Measurements from ENCODE around the gene HSD17B4. TPM values are rescaled to one million over a fixed set of nuclear protein-coding genes. Genes with fewer than 3 reads are reported as not detected.
"Not testable (repeated sequence)": the region's sequence is repeated elsewhere in the genome, so short reads cannot be mapped to it uniquely, and the experiment has no call there.

The HSD17B4 gene
- total RNA-seq, 4 donors from 2014 or later, result 71.6 to 90.6 (median 86.2) TPM

- Histone ChIP-seq H3K4me3 (no peak overlapping the region), H3K27me3 (no peaks in the 10 kb centered on the region), H3K36me3 (peaks cover 17 to 77% (median 50%) of the 10 kb centered on the region in 4 donors), H3K9me3 (no peaks in the 10 kb centered on the region), H3K4me1 (no peaks in the 10 kb centered on the region), H3K27ac (replicated peaks in 1 of 4) (no peak overlapping the region)
- WGBS, result 87% methylated on average over 1 of the region's 1 CpG
- intact Hi-C loops (cut with DNase I), result no loop called here
- TF ChIP-seq CTCF (IDR thresholded peaks at IDR 0.05), result no peak
- no peak for TF ChIP-seq POLR2A (IDR thresholded peaks at IDR 0.05; ENCODE audit: low read depth)
- TF ChIP-seq POLR2AphosphoS5 (IDR thresholded peaks at IDR 0.05), result no peak
- no peak for TF ChIP-seq EP300 (IDR thresholded peaks at IDR 0.05)
- no peak for DNase-seq (ENCODE audit: extremely low spot score)
Measured at GRCh38 chr5:119512277-119512676, 60.0 kb downstream of the HSD17B4 start.

GRCh38 chr5:119515192-119515591 is 62.9 kb downstream of the HSD17B4 start:
- Histone ChIP-seq H3K27ac (replicated peaks in 1 of 4) (no peak overlapping the region), H3K36me3 (peaks cover 17 to 86% (median 57%) of the 10 kb centered on the region in 4 donors), H3K9me3 (no peaks in the 10 kb centered on the region), H3K27me3 (no peaks in the 10 kb centered on the region), H3K4me3 (no peak overlapping the region), H3K4me1 (no peaks in the 10 kb centered on the region)
- TF ChIP-seq EP300 (IDR thresholded peaks at IDR 0.05) (no peak), POLR2AphosphoS5 (IDR thresholded peaks at IDR 0.05) (no peak), CTCF (IDR thresholded peaks at IDR 0.05) (no peak), POLR2A (IDR thresholded peaks at IDR 0.05; ENCODE audit: low read depth) (no peak)
- 92% methylated on average over 2 of the region's 2 CpGs for WGBS
- DNase-seq (ENCODE audit: extremely low spot score), result no peak
- intact Hi-C loops (cut with DNase I), result no loop called here

- H3K4me3 ChIP-seq; H3K27me3 ChIP-seq; H3K9me3 ChIP-seq; H3K4me1 ChIP-seq; intact Hi-C loops (cut with DNase I); DNase-seq (ENCODE audit: extremely low spot score); H3K27ac ChIP-seq (replicated peaks in 1 of 4): not testable (repeated sequence)
- WGBS, result 95% methylated on average over 13 of the region's 30 CpGs
- peaks cover 8 to 66% (median 46%) of the 10 kb centered on the region in 4 donors for H3K36me3 ChIP-seq
Measured at GRCh38 chr5:119517115-119517514, 64.8 kb downstream of the HSD17B4 start.

GRCh38 chr5:119521232-119521631 is 68.9 kb downstream of the HSD17B4 start:
- Histone ChIP-seq H3K4me3 (no peak overlapping the region), H3K27me3 (no peaks in the 10 kb centered on the region), H3K4me1 (peaks cover 0 to 4% (median 0%) of the 10 kb centered on the region in 4 donors), H3K27ac (replicated peaks in 1 of 4) (no peak overlapping the region), H3K36me3 (peaks cover 0 to 52% (median 32%) of the 10 kb centered on the region in 4 donors), H3K9me3 (no peaks in the 10 kb centered on the region)
- no peak for DNase-seq (ENCODE audit: extremely low spot score)
- intact Hi-C loops (cut with DNase I), result no loop called here
- TF ChIP-seq EP300 (IDR thresholded peaks at IDR 0.05), result no peak
- TF ChIP-seq POLR2AphosphoS5 (IDR thresholded peaks at IDR 0.05), result no peak
- TF ChIP-seq CTCF (IDR thresholded peaks at IDR 0.05), result no peak
- TF ChIP-seq POLR2A (IDR thresholded peaks at IDR 0.05; ENCODE audit: low read depth), result no peak
- 88% methylated on average over 1 of the region's 1 CpG for WGBS

- intact Hi-C loops (cut with DNase I), result no loop called here
- TF ChIP-seq CTCF (IDR thresholded peaks at IDR 0.05), result no peak
- TF ChIP-seq POLR2A (IDR thresholded peaks at IDR 0.05; ENCODE audit: low read depth), result no peak
- TF ChIP-seq EP300 (IDR thresholded peaks at IDR 0.05), result no peak
- no peak for TF ChIP-seq POLR2AphosphoS5 (IDR thresholded peaks at IDR 0.05)
- no peaks in the 10 kb centered on the region for H3K9me3 ChIP-seq
- 85% methylated on average over 1 of the region's 1 CpG for WGBS
- H3K27me3 ChIP-seq, result no peaks in the 10 kb centered on the region
- DNase-seq (ENCODE audit: extremely low spot score), result no peak
- H3K36me3 ChIP-seq, result peaks cover 0 to 45% (median 27%) of the 10 kb centered on the region in 4 donors
- H3K4me3 ChIP-seq, result no peak overlapping the region
- peaks cover 0 to 4% (median 0%) of the 10 kb centered on the region in 4 donors for H3K4me1 ChIP-seq
- no peak overlapping the region for H3K27ac ChIP-seq (replicated peaks in 1 of 4)
Measured at GRCh38 chr5:119522841-119523240, 70.5 kb downstream of the HSD17B4 start.

Measured in esophagus muscularis mucosa (tissue), 4 donors.